IMR-90 (cell line): ENCODE results near the gene MSX1. TPM values are rescaled to one million over a fixed set of nuclear protein-coding genes. Genes with fewer than 3 reads are reported as not detected.

Experiments used
- ATAC-seq: fragments of 200-7000 bp; cut with Tn5 transposase; 2 replicates; pipeline ENCODE4 v1.9.1; 2020; ENCODE audit warnings: low read depth, mild to moderate bottlenecking, moderate library complexity
- BruUV-seq: library from RNA; stranded (reverse); fragments of 400-500 nt; replicated peaks from 2 replicates; lab custom pipeline; 2021; lab: Mats Ljungman, UMichigan
- CTCF ChIA-PET: fragments of 300-600 bp; formaldehyde crosslinking; extraction: SDS; loops from one replicate; lab custom pipeline; 2021; ENCODE audit warnings: antibody characterized with exemption; lab: Yijun Ruan, JAX
- POLR2A ChIA-PET: fragments of 300-600 bp; sonication (Branson Sonifier 250); formaldehyde crosslinking; loops from one replicate; lab custom pipeline; 2022; ENCODE audit warnings: antibody characterized with exemption; ENCODE audit not compliant: unreplicated experiment; lab: Charles Lee
- DNase-seq: peaks from one replicate; pipeline ENCODE4 v3.0.0; 2013
- H2AFZ ChIP-seq: replicated peaks from 2 replicates; pipeline ENCODE3; 2013; ENCODE audit warnings: low read length, mild to moderate bottlenecking; ENCODE audit not compliant: poor library complexity
- H2AK5ac ChIP-seq: 2 replicates; pipeline ENCODE4 v1.6.1; 2013; ENCODE audit warnings: low read depth, low read length, inconsistent platforms
- H2AK9ac ChIP-seq: replicated peaks from 2 replicates; pipeline ENCODE3; 2013; ENCODE audit warnings: mild to moderate bottlenecking, low read depth, low read length, moderate library complexity; ENCODE audit not compliant: poor library complexity
- H2BK120ac ChIP-seq: 2 replicates; pipeline ENCODE4 v1.6.1; 2013; ENCODE audit warnings: low read depth, low read length, inconsistent platforms
- H2BK15ac ChIP-seq: 3 replicates; pipeline ENCODE4 v1.6.1; 2013; ENCODE audit warnings: low read depth, low read length, inconsistent platforms
- H2BK20ac ChIP-seq: 2 replicates; pipeline ENCODE4 v1.6.1; 2013; ENCODE audit warnings: low read depth, mild to moderate bottlenecking, inconsistent platforms, low read length, moderate library complexity
- H2BK5ac ChIP-seq: 2 replicates; pipeline ENCODE4 v1.6.1; 2013; ENCODE audit warnings: mild to moderate bottlenecking, low read depth, low read length, inconsistent platforms; ENCODE audit not compliant: poor library complexity, severe bottlenecking
- H3K14ac ChIP-seq: replicated peaks from 2 replicates; pipeline ENCODE4 v1.6.1; 2013; ENCODE audit warnings: low read depth, low read length, inconsistent platforms
- H3K18ac ChIP-seq: 2 replicates; pipeline ENCODE4 v1.6.1; 2013; ENCODE audit warnings: low read depth, low read length, control low read depth
- H3K23ac ChIP-seq: 2 replicates; pipeline ENCODE4 v1.6.1; 2013; ENCODE audit warnings: low read depth, low read length, inconsistent platforms
- H3K27ac ChIP-seq: 2 replicates; pipeline ENCODE4 v1.5.1; 2013; ENCODE audit warnings: mild to moderate bottlenecking, control low read depth, low read length; ENCODE audit not compliant: insufficient read depth
- H3K27me3 ChIP-seq: 2 replicates; pipeline ENCODE4 v1.6.1; 2013; ENCODE audit warnings: low read length; ENCODE audit not compliant: control insufficient read depth, insufficient read depth
- H3K36me3 ChIP-seq: 2 replicates; pipeline ENCODE4 v1.6.1; 2013; ENCODE audit warnings: low read length, mixed read lengths; ENCODE audit not compliant: control insufficient read depth, insufficient read depth
- H3K4ac ChIP-seq: 2 replicates; pipeline ENCODE4 v1.6.1; 2013; ENCODE audit warnings: low read depth, low read length, inconsistent platforms
- H3K4me1 ChIP-seq: 2 replicates; pipeline ENCODE4 v1.6.1; 2013; ENCODE audit warnings: low read length, mixed read lengths; ENCODE audit not compliant: control insufficient read depth, insufficient read depth
- H3K4me2 ChIP-seq: 2 replicates; pipeline ENCODE4 v1.6.1; 2013; ENCODE audit warnings: low read depth, mild to moderate bottlenecking, control low read depth, low read length, moderate library complexity
- H3K4me3 ChIP-seq: 2 replicates; pipeline ENCODE4 v1.5.1; 2013; ENCODE audit warnings: low read depth, mild to moderate bottlenecking, control low read depth, low read length, moderate library complexity; ENCODE audit not compliant: insufficient read depth
- H3K56ac ChIP-seq: 2 replicates; pipeline ENCODE4 v1.6.1; 2013; ENCODE audit warnings: low read length, inconsistent platforms; ENCODE audit not compliant: insufficient read depth; ENCODE audit errors: extremely low read depth
- H3K79me1 ChIP-seq, 2 experiments: 2 replicates each; pipeline ENCODE4 v1.6.1; 2013; ENCODE audit warnings: low read length in 2 of 2, inconsistent platforms in 1 of 2, low read depth in 1 of 2
- H3K9ac ChIP-seq: 2 replicates; pipeline ENCODE4 v1.6.1; 2013; ENCODE audit warnings: low read depth, low read length, control low read depth
- H3K9me1 ChIP-seq: 2 replicates; pipeline ENCODE4 v1.6.1; 2013; ENCODE audit warnings: low read length, inconsistent platforms; ENCODE audit not compliant: insufficient read depth
- H3K9me3 ChIP-seq: 2 replicates; pipeline ENCODE4 v1.6.1; 2013; ENCODE audit warnings: low read length; ENCODE audit not compliant: control insufficient read depth, insufficient read depth
- H4K20me1 ChIP-seq: 2 replicates; pipeline ENCODE4 v1.6.1; 2013; ENCODE audit warnings: low read length, inconsistent platforms; ENCODE audit not compliant: insufficient read depth
- H4K5ac ChIP-seq: 2 replicates; pipeline ENCODE4 v1.6.1; 2013; ENCODE audit warnings: mild to moderate bottlenecking, low read depth, low read length, control low read depth
- H4K8ac ChIP-seq, 2 experiments: 2 replicates each; pipeline ENCODE4 v1.6.1; 2013; ENCODE audit warnings: low read depth in 2 of 2, low read length in 2 of 2, control low read depth in 1 of 2, inconsistent platforms in 1 of 2
- H4K91ac ChIP-seq: 2 replicates; pipeline ENCODE4 v1.6.1; 2013; ENCODE audit warnings: low read depth, low read length, inconsistent platforms; ENCODE audit not compliant: insufficient read depth
- NFE2L2 ChIP-seq: fragments of 150-350 bp; IDR thresholded peaks from 2 replicates; pipeline ENCODE4 v1.6.1; 2016; ENCODE audit warnings: low read depth, mild to moderate bottlenecking, low read length
- RCOR1 ChIP-seq: IDR thresholded peaks from 2 replicates; pipeline ENCODE4 v1.6.1; 2012; ENCODE audit warnings: mild to moderate bottlenecking, low read length, improper control_type of control experiment; ENCODE audit not compliant: insufficient replicate concordance
- WGBS, 2 experiments: methylation state at CpG; one replicate each; pipeline versions ENCODE4 v1.1.5 to v1.1.7; 2013; ENCODE audit warnings: missing lambda C conversion rate in 2 of 2; ENCODE audit not compliant: insufficient read length in 1 of 2; ENCODE audit errors: extremely low coverage in 2 of 2; 5-methylcytosine and 5-hydroxymethylcytosine counted together
- dilution Hi-C: fragments of 300-500 bp; cut with HindIII; formaldehyde crosslinking; loops from one replicate; pipeline ENCODE4 v1.14.3; 2018; ENCODE audit warnings: low sequenced_read_pairs; ENCODE audit not compliant: unreplicated experiment
- in situ Hi-C: fragments of 300-500 bp; cut with MboI; formaldehyde crosslinking; loops from 3 replicates; pipeline ENCODE4 v1.14.3; 2019; ENCODE audit warnings: low sequenced_read_pairs, inconsistent platforms, mixed read lengths
- intact Hi-C: fragments of 100-400 bp; cut with micrococcal nuclease; formaldehyde crosslinking; loops from 2 replicates; pipeline ENCODE4 v1.10.0; 2022
- polyA plus RNA-seq, 3 experiments: library from polyadenylated mRNA; depleted of rRNA; stranded (reverse); fragments of >200 nt; gene quantifications; 2 replicates each; pipeline ENCODE4 v1.2.3, GENCODE V29; 2012; ENCODE audit warnings: low replicate concordance in 1 of 3
- total RNA-seq: library from RNA; depleted of rRNA; stranded (reverse); fragments of >200 nt; gene quantifications from 2 replicates; pipeline ENCODE4 v1.2.3, GENCODE V29; 2012

The MSX1 gene
- total and polyA plus RNA-seq, 2 of the 4 experiments (the other 2 are of a cell fraction), result 1.1 to 3.9 TPM

DNA sequence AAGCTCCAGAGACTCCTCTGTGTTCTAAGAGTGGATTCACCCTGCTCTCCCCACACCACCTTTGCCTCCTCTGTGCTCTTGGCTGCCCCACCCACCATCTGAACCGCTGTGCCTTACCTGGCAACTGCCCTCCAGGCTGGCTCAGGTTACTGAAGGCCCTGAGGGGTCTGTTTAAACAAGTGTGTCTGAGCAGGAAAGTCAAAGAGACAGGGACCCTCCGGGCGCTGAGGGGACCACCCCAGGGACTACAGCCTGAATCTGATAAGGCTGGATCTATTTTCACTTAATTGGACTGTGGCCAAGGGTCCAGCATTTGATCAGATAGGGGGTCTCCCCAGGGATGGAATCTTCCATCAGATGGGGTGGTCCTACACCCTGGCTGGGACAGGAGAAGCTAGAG, 10.4 kb upstream of the MSX1 start:
- Histone ChIP-seq H3K18ac (no peak overlapping the region), H2BK20ac (no peak overlapping the region), H3K23ac (no peak overlapping the region), H2BK120ac (no peak overlapping the region), H3K9me1 (no peaks in the 10 kb centered on the region), H4K5ac (no peak overlapping the region), H3K79me1 (no peaks in the 10 kb centered on the region), H2BK15ac (no peak overlapping the region), H3K9ac (no peak overlapping the region), H3K14ac (no peak overlapping the region), H3K4ac (no peak overlapping the region), H4K8ac (no peak overlapping the region), H4K91ac (no peak overlapping the region), H3K4me1 (no peaks in the 10 kb centered on the region; the same call in 1 of the 2 replicates), H2AK9ac (peak overlapping the region; percentile 15), H3K4me2 (no peak overlapping the region), H3K4me3 (no peak overlapping the region), H4K20me1 (no peaks in the 10 kb centered on the region), H2BK5ac (no peak overlapping the region), H3K36me3 (no peaks in the 10 kb centered on the region), H3K27me3 (peaks cover 15% of the 10 kb centered on the region; the same call in 1 of the 2 replicates), H2AFZ (no peak overlapping the region), H3K27ac (no peak overlapping the region), H3K9me3 (no peaks in the 10 kb centered on the region), H3K56ac (no peak overlapping the region), H2AK5ac (no peak overlapping the region)
- intact Hi-C loops, result no loop called here
- DNase-seq, result no peak
- POLR2A ChIA-PET, result no interaction called here
- WGBS, 2 experiments, result no CpG with 5 or more reads among the region's 3 CpGs
- in situ Hi-C loops, result no loop called here
- no peak for ATAC-seq
- dilution Hi-C loops, result no loop called here
- TF ChIP-seq NFE2L2 (no peak), RCOR1 (no peak)
- no TSS peak for BruUV-seq
- CTCF ChIA-PET, result no interaction called here
